H9 (cell line): ENCODE data around the gene ATP1A3. TPM values are rescaled to one million over a fixed set of nuclear protein-coding genes. Genes with fewer than 3 reads are reported as not detected.

ENCODE experiments used
- DNase-seq: peaks from one replicate; pipeline ENCODE4 v3.0.0-alpha.2; 2017
- H2AFZ ChIP-seq: one replicate; pipeline ENCODE4 v1.6.1; 2013; ENCODE audit warnings: mild to moderate bottlenecking, low read length, control low read depth, moderate library complexity
- H2AK5ac ChIP-seq: 2 replicates; pipeline ENCODE4 v1.6.1; 2013; ENCODE audit warnings: low read length, control low read depth, mixed read lengths; ENCODE audit not compliant: insufficient read length
- H2BK120ac ChIP-seq: one replicate; pipeline ENCODE4 v1.6.1; 2013; ENCODE audit warnings: low read depth, mild to moderate bottlenecking, low read length, control low read depth, inconsistent platforms; ENCODE audit not compliant: poor library complexity, severe bottlenecking
- H2BK12ac ChIP-seq: 2 replicates; pipeline ENCODE4 v1.6.1; 2013; ENCODE audit warnings: low read length, control low read depth, mixed read lengths, low read depth; ENCODE audit not compliant: insufficient read length
- H2BK15ac ChIP-seq: 2 replicates; pipeline ENCODE4 v1.6.1; 2013; ENCODE audit warnings: low read depth, low read length, control low read depth
- H2BK20ac ChIP-seq: one replicate; pipeline ENCODE4 v1.6.1; 2013; ENCODE audit warnings: low read depth, mild to moderate bottlenecking, low read length, control low read depth, inconsistent platforms; ENCODE audit not compliant: poor library complexity, severe bottlenecking
- H2BK5ac ChIP-seq: 2 replicates; pipeline ENCODE4 v1.6.1; 2013; ENCODE audit warnings: low read length, control low read depth, mixed read lengths; ENCODE audit not compliant: insufficient read length
- H3K14ac ChIP-seq: 2 replicates; pipeline ENCODE4 v1.6.1; 2013; ENCODE audit warnings: low read length, control low read depth; ENCODE audit not compliant: insufficient read depth
- H3K18ac ChIP-seq: 2 replicates; pipeline ENCODE4 v1.6.1; 2013; ENCODE audit warnings: low read depth, mild to moderate bottlenecking, mixed read lengths, low read length, control low read depth; ENCODE audit not compliant: insufficient read length
- H3K23ac ChIP-seq: 2 replicates; pipeline ENCODE4 v1.6.1; 2013; ENCODE audit warnings: low read length, control low read depth, mixed read lengths, low read depth; ENCODE audit not compliant: insufficient read length
- H3K23me2 ChIP-seq: 2 replicates; pipeline ENCODE4 v1.6.1; 2013; ENCODE audit warnings: low read depth, mild to moderate bottlenecking, mixed read lengths, low read length, control low read depth; ENCODE audit not compliant: insufficient read length, poor library complexity, severe bottlenecking
- H3K27ac ChIP-seq: 2 replicates; pipeline ENCODE4 v1.5.1; 2013; ENCODE audit warnings: low read length, control low read depth, mixed read lengths, low read depth; ENCODE audit not compliant: insufficient read length
- H3K27me3 ChIP-seq: 2 replicates; pipeline ENCODE4 v1.6.1; 2013; ENCODE audit warnings: low read length, control low read depth, inconsistent platforms; ENCODE audit not compliant: insufficient read depth
- H3K4ac ChIP-seq: 2 replicates; pipeline ENCODE4 v1.6.1; 2013; ENCODE audit warnings: low read depth, mild to moderate bottlenecking, control low read depth, inconsistent platforms, low read length, moderate library complexity
- H3K4me1 ChIP-seq: 2 replicates; pipeline ENCODE4 v1.6.1; 2013; ENCODE audit warnings: low read length, control low read depth, inconsistent platforms; ENCODE audit not compliant: insufficient read depth
- H3K4me2 ChIP-seq: 2 replicates; pipeline ENCODE4 v1.6.1; 2013; ENCODE audit warnings: low read length, control low read depth, mixed read lengths; ENCODE audit not compliant: insufficient read length, insufficient read depth
- H3K56ac ChIP-seq: 2 replicates; pipeline ENCODE4 v1.6.1; 2013; ENCODE audit warnings: low read depth, mild to moderate bottlenecking, mixed read lengths, low read length, control low read depth; ENCODE audit not compliant: insufficient read length
- H3K79me1 ChIP-seq: 2 replicates; pipeline ENCODE4 v1.6.1; 2013; ENCODE audit warnings: low read depth, mild to moderate bottlenecking, moderate library complexity, low read length, control low read depth, inconsistent platforms; ENCODE audit not compliant: insufficient read depth, poor library complexity, severe bottlenecking
- H3K79me2 ChIP-seq: 2 replicates; pipeline ENCODE4 v1.6.1; 2013; ENCODE audit warnings: low read length, control low read depth, inconsistent platforms; ENCODE audit not compliant: insufficient read depth
- H3K9ac ChIP-seq: 2 replicates; pipeline ENCODE4 v1.6.1; 2013; ENCODE audit warnings: low read length, control low read depth, mixed read lengths; ENCODE audit not compliant: insufficient read length; ENCODE audit errors: extremely low read depth
- H3K9me3 ChIP-seq: one replicate; pipeline ENCODE4 v1.6.1; 2013; ENCODE audit warnings: low read depth, low read length, inconsistent platforms; ENCODE audit not compliant: control insufficient read depth
- H3T11ph ChIP-seq: one replicate; pipeline ENCODE4 v1.6.1; 2013; ENCODE audit warnings: mild to moderate bottlenecking, low read length, control low read depth, inconsistent platforms
- H4K20me1 ChIP-seq: one replicate; pipeline ENCODE4 v1.6.1; 2013; ENCODE audit not compliant: control insufficient read depth, insufficient read length, insufficient read depth
- H4K5ac ChIP-seq: 2 replicates; pipeline ENCODE4 v1.6.1; 2013; ENCODE audit warnings: low read depth, mild to moderate bottlenecking, mixed read lengths, low read length, control low read depth; ENCODE audit not compliant: insufficient read length
- H4K8ac ChIP-seq: replicated peaks from 2 replicates; pipeline ENCODE4 v1.6.1; 2013; ENCODE audit warnings: low read length, control low read depth, mixed read lengths, low read depth; ENCODE audit not compliant: insufficient read length
- H4K91ac ChIP-seq: 2 replicates; pipeline ENCODE4 v1.6.1; 2013; ENCODE audit warnings: low read depth, mild to moderate bottlenecking, moderate library complexity, mixed read lengths, low read length, control low read depth; ENCODE audit not compliant: insufficient read length
- H3K27ac Mint-ChIP-seq, 3 experiments: 2 replicates in 2 of 3; 3 replicates in 1 of 3; pipeline ENCODE4 v1.8.0; 2020 to 2021; ENCODE audit warnings: mixed read lengths in 3 of 3, mild to moderate bottlenecking in 1 of 3, moderate library complexity in 1 of 3
- H3K27me3 Mint-ChIP-seq: 2 replicates; pipeline ENCODE4 v1.8.0; 2021; ENCODE audit warnings: low read depth, mild to moderate bottlenecking, moderate library complexity, mixed read lengths
- H3K36me3 Mint-ChIP-seq, 3 experiments: 2 replicates in 2 of 3; 3 replicates in 1 of 3; pipeline ENCODE4 v1.8.0; 2020 to 2021; ENCODE audit warnings: low read depth in 3 of 3, mixed read lengths in 3 of 3; ENCODE audit not compliant: insufficient read depth in 1 of 3
- H3K4me1 Mint-ChIP-seq, 2 experiments: 2 replicates each; pipeline ENCODE4 v1.8.0; 2020; ENCODE audit warnings: mixed read lengths in 2 of 2
- H3K4me3 Mint-ChIP-seq, 2 experiments: 2 replicates in 1 of 2; 3 replicates in 1 of 2; pipeline ENCODE4 v1.8.0; 2020 to 2021; ENCODE audit warnings: mild to moderate bottlenecking in 2 of 2, mixed read lengths in 2 of 2, moderate library complexity in 1 of 2
- H3K9me3 Mint-ChIP-seq, 2 experiments: 2 replicates in 1 of 2; 3 replicates in 1 of 2; pipeline ENCODE4 v1.8.0; 2020; ENCODE audit warnings: mild to moderate bottlenecking in 2 of 2, mixed read lengths in 2 of 2, moderate library complexity in 1 of 2
- CTCF ChIP-seq: fragments of 200-600 bp; sonication (generic); conservative IDR thresholded peaks from 3 replicates; pipeline ENCODE4 v1.8.0; 2021; ENCODE audit warnings: antibody characterized with exemption, mild to moderate bottlenecking
- WGBS: extraction: QIAGEN DNeasy Blood & Tissue Kit; methylation state at CpG from one replicate; pipeline ENCODE4 v1.1.7; 2013; ENCODE audit warnings: missing lambda C conversion rate, low lambda C conversion rate, mixed read lengths; ENCODE audit not compliant: insufficient read length; ENCODE audit errors: extremely low coverage; 5-methylcytosine and 5-hydroxymethylcytosine counted together
- total RNA-seq: library from RNA; stranded (reverse); gene quantifications from 2 replicates; pipeline ENCODE4 v1.2.1, GENCODE V29; 2021

ATP1A3 gene
- total RNA-seq, 1 experiment from 2014 or later, result 11.6 TPM

- no CpG with 5 or more reads among the region's 17 CpGs for WGBS
- Mint-ChIP-seq H3K4me1 (peaks cover 3 to 6% of the 10 kb centered on the region in 2 experiments), H3K4me3 (no peak overlapping the region; a peak in 1 of 5 replicates)
Measured at GRCh38 chr19:42023121-42023942, 29.3 kb upstream of the ATP1A3 start.

More at GRCh38 chr19:42023121-42023942, 29.3 kb upstream of the ATP1A3 start:
- Histone ChIP-seq H4K5ac (no peak overlapping the region), H3K4ac (no peak overlapping the region), H3K79me2 (no peaks in the 10 kb centered on the region), H4K20me1 (no peaks in the 10 kb centered on the region), H3K27me3 (no peaks in the 10 kb centered on the region), H3K9ac (no peak overlapping the region), H2BK5ac (no peak overlapping the region), H3K23ac (no peak overlapping the region), H2BK120ac (no peak overlapping the region), H3K18ac (no peak overlapping the region), H3K27ac (no peak overlapping the region), H2BK20ac (no peak overlapping the region), H3K56ac (no peak overlapping the region), H3K14ac (no peak overlapping the region), H3K23me2 (no peaks in the 10 kb centered on the region), H2BK12ac (no peak overlapping the region), H2AFZ (no peak overlapping the region), H3K9me3 (no peaks in the 10 kb centered on the region), H3K79me1 (no peaks in the 10 kb centered on the region), H4K8ac (no peak overlapping the region), H3K4me2 (no peak overlapping the region), H3T11ph (no peak overlapping the region), H2AK5ac (no peak overlapping the region), H3K4me1 (no peaks in the 10 kb centered on the region), H4K91ac (no peak overlapping the region), H2BK15ac (no peak overlapping the region)
- TF ChIP-seq CTCF, result peak; percentile 77
- H3K9me3 Mint-ChIP-seq, result no peaks in the 10 kb centered on the region
- H3K27ac Mint-ChIP-seq, result peak overlapping the region in 2 of 3 experiments; percentile 68 to 92; a peak in 4 of 7 replicates
- DNase-seq, result peak; percentile 76
- H3K27me3 Mint-ChIP-seq, result no peaks in the 10 kb centered on the region; the same call in 1 of the 2 replicates
- peaks cover 32 to 63% (median 52%) of the 10 kb centered on the region in 3 experiments; a peak in 6 of 7 replicates for H3K36me3 Mint-ChIP-seq
